HT-29 (cell line): ENCODE measurements around the gene ZNF639. TPM values are rescaled to one million over a fixed set of nuclear protein-coding genes. Genes with fewer than 3 reads are reported as not detected.

Experiments
- DNase-seq: peaks from one replicate; pipeline ENCODE4 v3.0.0-alpha.2; 2015; ENCODE audit warnings: low spot score
- total RNA-seq: library from RNA; depleted of rRNA; stranded (reverse); fragments of >200 nt; shearing (Covaris generic); gene quantifications from 2 replicates; pipeline ENCODE4 v1.2.3, GENCODE V29; 2014

ZNF639 gene
- total RNA-seq, 1 experiment from 2014 or later: 28.9 TPM

GRCh38 chr3:179309225-179310078, 13.4 kb upstream of the ZNF639 start:
- DNase-seq: no peak

GRCh38 chr3:179318876-179319275, 4.0 kb upstream of the ZNF639 start:
- DNase-seq: no peak

GRCh38 chr3:179321668-179322285, 1.1 kb upstream of the ZNF639 start:
- peak; percentile 67 for DNase-seq

GRCh38 chr3:179323197-179324110, 623 bp downstream of the ZNF639 start:
- DNase-seq: peak; percentile 73

DNA sequence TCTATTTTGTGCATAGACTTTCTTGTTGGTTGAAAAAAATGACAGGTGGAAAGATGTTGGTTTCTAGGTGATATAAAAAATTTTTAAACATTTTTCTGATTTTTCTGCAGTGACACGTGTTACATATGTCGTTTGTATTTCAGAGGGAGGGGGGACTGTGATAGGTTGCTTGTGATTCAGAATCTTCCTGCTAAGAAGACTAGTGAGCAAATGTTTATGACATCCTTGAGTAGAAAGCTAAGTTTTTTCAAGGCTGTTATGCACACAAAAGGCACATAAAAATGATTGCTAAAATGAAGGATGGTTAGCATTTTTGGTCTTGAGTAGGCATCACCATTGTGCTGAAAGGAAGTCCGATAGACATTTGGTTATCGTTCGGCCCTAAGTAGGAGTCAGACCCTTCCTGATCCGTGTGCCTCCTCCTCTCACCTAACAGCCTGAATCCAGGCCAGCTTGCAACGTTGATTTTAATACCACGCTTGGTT, 1.5 kb downstream of the ZNF639 start:
- peak; percentile 44 for DNase-seq

GRCh38 chr3:179330438-179330837, 7.6 kb downstream of the ZNF639 start:
- no peak for DNase-seq

GRCh38 chr3:179332240-179332639, 9.4 kb downstream of the ZNF639 start:
- no peak for DNase-seq

- no peak for DNase-seq
Measured at GRCh38 chr3:179333084-179333483, 10.3 kb downstream of the ZNF639 start.

- no peak for DNase-seq
Measured at GRCh38 chr3:179336345-179336929, 13.6 kb downstream of the ZNF639 start.

DNA sequence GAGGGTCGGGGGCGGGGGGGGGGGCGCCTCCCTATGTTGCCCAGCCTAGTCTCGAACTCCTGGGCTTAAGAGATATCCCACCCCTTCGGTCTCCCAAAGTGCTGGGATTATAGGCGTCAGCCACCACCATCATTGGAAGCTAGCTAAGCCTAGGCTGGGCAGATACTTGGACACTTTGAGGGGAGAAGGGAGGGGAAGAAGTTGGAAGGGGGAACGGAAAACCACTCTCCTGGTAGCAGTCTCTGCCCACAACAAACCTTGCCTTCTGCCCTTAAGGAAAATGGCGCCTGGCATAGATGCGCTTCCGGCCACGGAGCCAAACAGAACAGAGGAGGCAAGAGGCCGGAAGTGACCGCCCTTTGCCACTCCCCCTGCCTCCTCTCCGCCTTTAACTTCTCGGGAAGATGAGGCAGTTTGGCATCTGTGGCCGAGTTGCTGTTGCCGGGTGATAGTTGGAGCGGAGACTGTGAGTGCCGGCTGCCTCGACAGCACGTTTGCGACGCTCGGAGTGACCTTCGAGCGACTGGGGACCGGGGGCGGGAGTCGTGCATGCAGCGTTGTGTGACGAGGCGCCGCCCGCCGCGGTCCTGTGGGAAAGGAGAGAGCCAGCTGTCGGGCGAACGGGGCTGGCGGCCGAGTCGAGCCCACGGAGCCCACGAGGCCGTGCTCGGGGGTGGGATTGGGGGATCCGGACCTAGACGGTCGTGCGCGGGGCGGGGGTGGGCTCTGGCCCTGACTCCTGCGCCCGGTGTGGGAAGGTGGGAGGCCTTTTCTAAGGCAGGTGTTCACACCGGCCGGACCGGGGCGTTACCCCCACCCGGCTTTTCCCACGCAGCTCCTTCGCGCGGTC, 24.7 kb downstream of the ZNF639 start, which contains the start of gene MFN1:
TSS of gene MFN1 (plus strand) at position 365 of the 850 bp plus-strand sequence. CDS start 1,143 bp downstream, outside the sequence.
- peak; percentile 96 for DNase-seq

DNA sequence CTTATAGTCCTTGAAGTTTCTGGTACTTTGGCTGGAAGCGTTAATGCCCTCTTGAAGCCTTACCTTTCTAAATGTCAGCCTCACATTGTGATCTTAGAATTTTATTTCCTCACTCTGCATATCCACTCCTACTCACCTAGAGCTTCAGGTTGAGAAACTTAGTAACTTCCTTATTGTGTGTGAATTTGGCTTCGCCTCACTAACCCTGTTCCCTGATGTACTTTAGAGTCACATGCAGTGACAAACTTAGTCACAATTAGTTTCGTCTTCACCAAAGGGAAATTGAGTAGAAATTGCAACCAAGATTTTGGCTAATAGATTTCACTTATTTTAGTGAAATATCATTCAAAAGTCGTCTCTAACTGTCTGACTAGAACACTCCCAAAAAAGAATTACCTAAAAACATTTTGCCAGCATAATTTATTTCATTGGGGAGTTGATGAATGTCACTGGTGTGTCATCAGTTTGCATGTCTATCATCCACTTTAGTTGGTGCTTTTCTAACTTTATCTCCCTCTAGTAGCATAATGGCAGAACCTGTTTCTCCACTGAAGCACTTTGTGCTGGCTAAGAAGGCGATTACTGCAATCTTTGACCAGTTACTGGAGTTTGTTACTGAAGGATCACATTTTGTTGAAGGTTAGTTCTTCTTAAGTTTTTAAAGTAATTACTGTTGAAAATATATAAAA, 25.6 kb downstream of the ZNF639 start:
- DNase-seq: peak; percentile 45

DNA sequence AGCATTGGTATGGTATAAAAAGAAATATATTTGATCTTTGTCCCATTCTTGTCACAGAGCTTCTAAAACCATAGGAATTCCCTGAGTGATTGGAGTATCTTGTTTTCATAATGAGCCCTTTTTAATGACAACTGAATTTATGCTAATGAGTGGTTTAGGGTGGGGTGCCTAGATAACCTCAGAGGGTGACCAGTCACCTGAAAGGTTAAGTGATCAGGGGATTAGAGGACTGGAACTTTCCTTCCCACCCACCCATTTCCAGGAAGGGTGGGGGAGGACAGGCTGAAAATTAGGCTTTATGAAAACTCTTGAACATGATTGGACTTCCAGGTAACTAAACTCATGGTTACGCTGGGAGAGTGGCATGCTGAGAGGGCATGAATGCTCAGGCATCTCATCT, 33.2 kb downstream of the ZNF639 start:
- DNase-seq: no peak

DNA sequence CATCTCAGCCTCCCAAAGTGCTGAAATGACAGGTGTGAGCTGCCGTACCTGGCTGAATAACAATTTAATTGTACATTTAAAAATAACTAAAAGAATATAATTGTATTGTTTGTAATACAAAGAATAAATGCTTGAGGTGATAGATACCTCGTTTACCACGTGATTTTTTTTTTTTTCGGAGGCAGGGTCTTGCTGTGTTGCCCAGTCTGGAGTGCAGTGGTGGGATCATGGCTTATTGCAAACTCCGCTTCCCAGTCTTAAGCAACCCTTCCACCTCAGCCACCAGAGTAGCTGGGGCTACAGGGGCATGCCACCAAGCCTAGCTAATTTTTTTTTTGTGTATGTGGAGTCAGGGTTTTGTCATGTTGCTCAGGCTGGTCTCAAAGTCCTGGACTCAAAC, 40.5 kb downstream of the ZNF639 start:
- no peak for DNase-seq

DNA sequence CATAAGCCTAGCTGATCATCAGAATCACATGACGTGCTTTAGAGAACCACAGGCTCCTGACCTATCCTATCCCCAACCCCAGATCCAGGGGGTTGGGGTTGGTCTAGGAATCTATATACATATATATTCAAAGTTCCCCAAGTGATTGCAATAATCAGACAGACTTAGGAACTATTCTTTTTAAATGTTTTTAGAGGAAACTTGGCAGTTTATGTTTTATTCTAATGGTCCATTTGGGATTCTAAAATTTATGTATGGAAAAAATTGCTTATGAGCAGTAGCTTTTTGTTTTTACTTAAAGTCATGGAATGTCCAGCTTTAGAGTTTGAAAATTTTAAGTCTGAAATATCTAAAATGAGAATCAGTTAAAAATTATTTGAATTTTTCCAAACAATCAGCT, 46.8 kb downstream of the ZNF639 start:
- no peak for DNase-seq

GRCh38 chr3:179373938-179374337, 51.1 kb downstream of the ZNF639 start:
- DNase-seq: no peak

DNA sequence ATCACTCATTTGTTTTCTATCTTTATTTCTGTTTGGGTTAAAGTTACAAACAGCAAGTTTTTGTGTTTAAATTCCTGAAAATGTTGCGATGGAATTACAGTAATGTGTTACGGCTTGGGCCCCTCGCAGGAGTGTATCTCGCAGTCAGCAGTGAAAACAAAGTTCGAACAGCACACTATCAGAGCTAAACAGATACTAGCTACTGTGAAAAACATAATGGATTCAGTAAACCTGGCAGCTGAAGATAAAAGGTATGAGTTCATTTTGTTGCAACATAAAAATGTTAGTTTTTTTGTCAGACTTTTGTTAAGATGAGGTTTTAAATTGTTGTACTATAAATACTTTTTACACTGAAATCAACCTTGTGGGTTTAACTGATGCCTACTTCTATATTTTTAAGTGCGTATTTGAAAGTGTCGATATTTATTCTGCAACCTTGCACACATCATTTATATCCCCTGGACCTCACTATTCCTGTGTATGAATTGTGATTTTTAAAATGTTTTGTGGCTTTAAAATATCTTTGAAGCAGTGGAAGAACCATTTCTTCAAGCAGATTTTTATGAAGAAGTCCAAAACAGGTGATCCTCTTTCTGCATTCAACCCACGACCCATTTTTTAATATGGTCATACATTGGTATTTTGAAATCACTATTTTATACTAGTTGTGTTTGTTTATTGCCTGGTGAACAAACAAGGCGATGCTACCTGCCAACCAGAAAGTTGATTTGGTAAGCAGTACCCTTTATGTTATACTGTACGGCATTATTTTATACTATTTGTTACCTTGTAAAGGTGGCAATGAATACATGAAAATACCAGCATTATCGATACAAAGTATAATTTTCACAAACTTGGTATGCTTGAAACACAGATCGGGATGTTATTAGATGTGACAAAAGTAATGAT, 52.5 kb downstream of the ZNF639 start:
- no peak for DNase-seq

GRCh38 chr3:179376474-179376873, 53.6 kb downstream of the ZNF639 start:
- no peak for DNase-seq
